ENCODE results near the gene MKNK2.
A peak's percentile ranks its signal among the peaks of the same experiment; 100 is the strongest.
"Not testable (repeated sequence)": the region's sequence is repeated elsewhere in the genome, so short reads cannot be mapped to it uniquely, and the experiment has no call there.

The MKNK2 gene

GRCh38 chr19:2036424-2036823 lies 14.6 kb downstream of the MKNK2 start:
- no CpG with 5 or more reads among the region's 8 CpGs for WGBS (ENCODE audit: extremely low coverage, insufficient coverage, low lambda C conversion rate)
- Histone ChIP-seq H2BK120ac (ENCODE audit: low read depth, low read length) (no peak overlapping the region), H2BK5ac (ENCODE audit: low read length) (no peak overlapping the region), H4K8ac (ENCODE audit: low read depth, low read length) (no peak overlapping the region), H3K4ac (ENCODE audit: low read depth, low read length) (no peak overlapping the region), H3K4me1 (ENCODE audit: control insufficient read depth, low read depth, low read length) (no peaks in the 10 kb centered on the region), H3K4me3 (ENCODE audit: low read length) (no peak overlapping the region), H3K27me3 (ENCODE audit: insufficient read depth, low read length, poor library complexity) (no peaks in the 10 kb centered on the region), H3K56ac (ENCODE audit: low read length) (no peak overlapping the region), H3K9ac (ENCODE audit: low read length) (no peak overlapping the region), H3K18ac (ENCODE audit: low read length) (no peak overlapping the region), H3K27ac (ENCODE audit: low read depth, low read length) (no peak overlapping the region), H3K79me2 (ENCODE audit: control insufficient read depth, insufficient read depth, low read length) (no peaks in the 10 kb centered on the region), H4K5ac (ENCODE audit: low read length) (no peak overlapping the region), H2AK5ac (ENCODE audit: low read length) (no peak overlapping the region), H3K79me1 (ENCODE audit: low read length) (peaks cover under 1% of the 10 kb centered on the region), H2BK15ac (replicated peaks; ENCODE audit: low read depth) (no peak overlapping the region), H3K4me2 (ENCODE audit: low read length) (no peak overlapping the region), H3K36me3 (ENCODE audit: control insufficient read depth, insufficient read depth, low read length) (peaks cover 10% of the 10 kb centered on the region), H3K23ac (ENCODE audit: low read length) (no peak overlapping the region)
- no peak for DNase-seq

- H3K4me3 ChIP-seq (ENCODE audit: low read length): no peak overlapping the region
- H3K27ac ChIP-seq (ENCODE audit: low read depth, low read length): no peak overlapping the region
- H3K9ac ChIP-seq (ENCODE audit: low read length): no peak overlapping the region
- H2BK15ac ChIP-seq (replicated peaks; ENCODE audit: low read depth): no peak overlapping the region
- no peak overlapping the region for H2BK5ac ChIP-seq (ENCODE audit: low read length)
- peaks cover 3% of the 10 kb centered on the region for H3K36me3 ChIP-seq (ENCODE audit: control insufficient read depth, insufficient read depth, low read length)
- no peak overlapping the region for H4K8ac ChIP-seq (ENCODE audit: low read depth, low read length)
- no peaks in the 10 kb centered on the region for H3K27me3 ChIP-seq (ENCODE audit: insufficient read depth, low read length, poor library complexity)
- H4K5ac ChIP-seq (ENCODE audit: low read length): no peak overlapping the region
- no peak overlapping the region for H3K18ac ChIP-seq (ENCODE audit: low read length)
- no CpG with 5 or more reads among the region's 14 CpGs for WGBS (ENCODE audit: extremely low coverage, insufficient coverage, low lambda C conversion rate)
- no peak overlapping the region for H3K4me2 ChIP-seq (ENCODE audit: low read length)
- H3K23ac ChIP-seq (ENCODE audit: low read length): no peak overlapping the region
- H3K56ac ChIP-seq (ENCODE audit: low read length): no peak overlapping the region
- no peak overlapping the region for H3K4ac ChIP-seq (ENCODE audit: low read depth, low read length)
- H3K79me2 ChIP-seq (ENCODE audit: control insufficient read depth, insufficient read depth, low read length): no peaks in the 10 kb centered on the region
- no peak for DNase-seq
- H2BK120ac ChIP-seq (ENCODE audit: low read depth, low read length): no peak overlapping the region
- no peaks in the 10 kb centered on the region for H3K4me1 ChIP-seq (ENCODE audit: control insufficient read depth, low read depth, low read length)
- H3K79me1 ChIP-seq (ENCODE audit: low read length): no peaks in the 10 kb centered on the region
- H2AK5ac ChIP-seq (ENCODE audit: low read length): no peak overlapping the region
Measured at GRCh38 chr19:2035590-2035991, 15.5 kb downstream of the MKNK2 start.

- Histone ChIP-seq H3K36me3 (ENCODE audit: control insufficient read depth, insufficient read depth, low read length) (peaks cover 1% of the 10 kb centered on the region), H3K4me1 (ENCODE audit: control insufficient read depth, low read depth, low read length) (no peaks in the 10 kb centered on the region), H3K27ac (ENCODE audit: low read depth, low read length) (no peak overlapping the region), H3K79me1 (ENCODE audit: low read length) (no peaks in the 10 kb centered on the region), H3K56ac (ENCODE audit: low read length) (peak overlapping the region; percentile 8), H2BK5ac (ENCODE audit: low read length) (no peak overlapping the region), H3K23ac (ENCODE audit: low read length) (no peak overlapping the region), H4K5ac (ENCODE audit: low read length) (no peak overlapping the region), H2AK5ac (ENCODE audit: low read length) (no peak overlapping the region), H3K4me2 (ENCODE audit: low read length) (no peak overlapping the region), H3K18ac (ENCODE audit: low read length) (no peak overlapping the region), H3K9ac (ENCODE audit: low read length) (no peak overlapping the region), H4K8ac (ENCODE audit: low read depth, low read length) (no peak overlapping the region), H3K79me2 (ENCODE audit: control insufficient read depth, insufficient read depth, low read length) (no peaks in the 10 kb centered on the region), H3K4ac (ENCODE audit: low read depth, low read length) (no peak overlapping the region), H2BK15ac (replicated peaks; ENCODE audit: low read depth) (no peak overlapping the region), H2BK120ac (ENCODE audit: low read depth, low read length) (no peak overlapping the region), H3K27me3 (ENCODE audit: insufficient read depth, low read length, poor library complexity) (no peaks in the 10 kb centered on the region), H3K4me3 (ENCODE audit: low read length) (no peak overlapping the region)
- DNase-seq: peak; percentile 86
- WGBS (ENCODE audit: extremely low coverage, insufficient coverage, low lambda C conversion rate): no CpG with 5 or more reads among the region's 34 CpGs
Measured at GRCh38 chr19:2034729-2035589, 16.1 kb downstream of the MKNK2 start.

- no CpG with 5 or more reads among the region's 15 CpGs for WGBS (ENCODE audit: extremely low coverage, insufficient coverage, low lambda C conversion rate)
- H3K27me3 ChIP-seq (ENCODE audit: insufficient read depth, low read length, poor library complexity); H3K23ac ChIP-seq (ENCODE audit: low read length); H3K4me3 ChIP-seq (ENCODE audit: low read length); H3K4ac ChIP-seq (ENCODE audit: low read depth, low read length); H3K4me1 ChIP-seq (ENCODE audit: control insufficient read depth, low read depth, low read length); H3K4me2 ChIP-seq (ENCODE audit: low read length); H2BK5ac ChIP-seq (ENCODE audit: low read length); H3K36me3 ChIP-seq (ENCODE audit: control insufficient read depth, insufficient read depth, low read length); H3K79me2 ChIP-seq (ENCODE audit: control insufficient read depth, insufficient read depth, low read length); DNase-seq; H4K5ac ChIP-seq (ENCODE audit: low read length); H3K79me1 ChIP-seq (ENCODE audit: low read length); H3K18ac ChIP-seq (ENCODE audit: low read length); H3K27ac ChIP-seq (ENCODE audit: low read depth, low read length); H3K9ac ChIP-seq (ENCODE audit: low read length); H2BK120ac ChIP-seq (ENCODE audit: low read depth, low read length); H2AK5ac ChIP-seq (ENCODE audit: low read length); H2BK15ac ChIP-seq (replicated peaks; ENCODE audit: low read depth); H4K8ac ChIP-seq (ENCODE audit: low read depth, low read length): not testable (repeated sequence)
- peak overlapping the region; percentile 8 for H3K56ac ChIP-seq (ENCODE audit: low read length)
Measured at GRCh38 chr19:2034253-2034652, 16.8 kb downstream of the MKNK2 start.

- no peak overlapping the region for H2BK5ac ChIP-seq (ENCODE audit: low read length)
- H2BK15ac ChIP-seq (replicated peaks; ENCODE audit: low read depth): no peak overlapping the region
- H3K4me3 ChIP-seq (ENCODE audit: low read length): no peak overlapping the region
- no peaks in the 10 kb centered on the region for H3K27me3 ChIP-seq (ENCODE audit: insufficient read depth, low read length, poor library complexity)
- H3K4ac ChIP-seq (ENCODE audit: low read depth, low read length): no peak overlapping the region
- H3K36me3 ChIP-seq (ENCODE audit: control insufficient read depth, insufficient read depth, low read length): no peaks in the 10 kb centered on the region
- H4K8ac ChIP-seq (ENCODE audit: low read depth, low read length): no peak overlapping the region
- H4K5ac ChIP-seq (ENCODE audit: low read length): no peak overlapping the region
- H3K23ac ChIP-seq (ENCODE audit: low read length): no peak overlapping the region
- H3K18ac ChIP-seq (ENCODE audit: low read length): no peak overlapping the region
- no peak overlapping the region for H2AK5ac ChIP-seq (ENCODE audit: low read length)
- H3K27ac ChIP-seq (ENCODE audit: low read depth, low read length): no peak overlapping the region
- no peak overlapping the region for H3K56ac ChIP-seq (ENCODE audit: low read length)
- no peaks in the 10 kb centered on the region for H3K79me1 ChIP-seq (ENCODE audit: low read length)
- H2BK120ac ChIP-seq (ENCODE audit: low read depth, low read length): no peak overlapping the region
- H3K79me2 ChIP-seq (ENCODE audit: control insufficient read depth, insufficient read depth, low read length): no peaks in the 10 kb centered on the region
- DNase-seq: no peak
- H3K4me1 ChIP-seq (ENCODE audit: control insufficient read depth, low read depth, low read length): no peaks in the 10 kb centered on the region
- WGBS (ENCODE audit: extremely low coverage, insufficient coverage, low lambda C conversion rate): no CpG with 5 or more reads among the region's 9 CpGs
- no peak overlapping the region for H3K4me2 ChIP-seq (ENCODE audit: low read length)
- H3K9ac ChIP-seq (ENCODE audit: low read length): no peak overlapping the region
Measured at GRCh38 chr19:2033825-2034159, 17.3 kb downstream of the MKNK2 start.
